ENCODE results near the gene SIAH1. TPM values are rescaled to one million over a fixed set of nuclear protein-coding genes. Genes with fewer than 3 reads are reported as not detected.
A peak's percentile ranks its signal among the peaks of the same experiment; 100 is the strongest.

SIAH1 gene
- total and polyA plus RNA-seq, 9 of the 15 experiments (the other 6 are each of a cell fraction or from before 2014, with no cell fraction given), result 4.1 to 14.3 (median 12.5) TPM

DNA sequence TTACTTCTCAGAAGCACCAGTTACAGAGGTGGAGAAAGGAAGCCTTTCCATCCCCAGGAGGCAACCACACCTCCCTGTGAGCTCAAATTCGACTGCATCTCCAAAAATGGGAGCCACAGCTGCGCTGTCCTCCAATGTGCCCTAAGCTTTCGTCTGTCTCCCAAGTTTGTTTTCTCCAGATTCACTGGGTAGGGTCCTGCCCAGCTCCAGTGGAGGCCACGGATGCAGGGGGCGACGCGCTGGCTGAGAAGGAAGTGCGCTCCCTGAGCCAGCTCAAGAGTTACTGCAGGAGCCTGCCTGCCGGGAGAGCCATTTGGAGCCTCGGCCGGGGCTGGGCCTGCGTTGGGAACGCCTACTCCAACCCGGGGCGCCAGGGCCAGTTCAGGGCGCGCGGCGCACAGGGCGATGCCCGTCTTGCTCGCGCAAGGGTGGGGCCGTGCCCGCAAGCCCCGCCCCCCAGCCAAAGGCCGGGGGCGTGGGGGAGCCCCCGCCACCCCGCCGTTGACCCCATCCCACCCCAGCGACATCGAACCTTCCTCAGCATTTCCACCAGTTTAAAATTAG is 19.5 kb downstream of the SIAH1 start (continued):
- TF ChIP-seq, protein P1, sequence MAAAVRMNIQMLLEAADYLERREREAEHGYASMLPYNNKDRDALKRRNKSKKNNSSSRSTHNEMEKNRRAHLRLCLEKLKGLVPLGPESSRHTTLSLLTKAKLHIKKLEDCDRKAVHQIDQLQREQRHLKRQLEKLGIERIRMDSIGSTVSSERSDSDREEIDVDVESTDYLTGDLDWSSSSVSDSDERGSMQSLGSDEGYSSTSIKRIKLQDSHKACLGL (CRISPR knock-in tag; IDR thresholded peaks at IDR 0.05; ENCODE audit: borderline replicate concordance, poor library complexity, severe bottlenecking), result no peak
- no peak for TF ChIP-seq ARNT (IDR thresholded peaks at IDR 0.05)
- TF ChIP-seq ZNF316 (IDR thresholded peaks at IDR 0.05), result no peak
- no peak for TF ChIP-seq ETS2 (tag; IDR thresholded peaks at IDR 0.05; ENCODE audit: borderline replicate concordance, poor library complexity, severe bottlenecking)
- no peak for TF ChIP-seq MXI1 (IDR thresholded peaks at IDR 0.05; ENCODE audit: low read depth, low read length)
- TF ChIP-seq BRF1 (IDR thresholded peaks at IDR 0.05; ENCODE audit: borderline replicate concordance, extremely low read depth, insufficient read length), result no peak
- TF ChIP-seq, protein P2, sequence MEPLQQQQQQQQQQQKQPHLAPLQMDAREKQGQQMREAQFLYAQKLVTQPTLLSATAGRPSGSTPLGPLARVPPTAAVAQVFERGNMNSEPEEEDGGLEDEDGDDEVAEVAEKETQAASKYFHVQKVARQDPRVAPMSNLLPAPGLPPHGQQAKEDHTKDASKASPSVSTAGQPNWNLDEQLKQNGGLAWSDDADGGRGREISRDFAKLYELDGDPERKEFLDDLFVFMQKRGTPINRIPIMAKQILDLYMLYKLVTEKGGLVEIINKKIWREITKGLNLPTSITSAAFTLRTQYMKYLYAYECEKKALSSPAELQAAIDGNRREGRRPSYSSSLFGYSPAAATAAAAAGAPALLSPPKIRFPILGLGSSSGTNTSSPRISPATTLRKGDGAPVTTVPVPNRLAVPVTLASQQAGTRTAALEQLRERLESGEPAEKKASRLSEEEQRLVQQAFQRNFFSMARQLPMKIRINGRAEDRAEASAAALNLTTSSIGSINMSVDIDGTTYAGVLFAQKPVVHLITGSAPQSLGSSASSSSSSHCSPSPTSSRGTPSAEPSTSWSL (CRISPR knock-in tag; IDR thresholded peaks at IDR 0.05; ENCODE audit: borderline replicate concordance), result no peak
- TF ChIP-seq, protein P3, sequence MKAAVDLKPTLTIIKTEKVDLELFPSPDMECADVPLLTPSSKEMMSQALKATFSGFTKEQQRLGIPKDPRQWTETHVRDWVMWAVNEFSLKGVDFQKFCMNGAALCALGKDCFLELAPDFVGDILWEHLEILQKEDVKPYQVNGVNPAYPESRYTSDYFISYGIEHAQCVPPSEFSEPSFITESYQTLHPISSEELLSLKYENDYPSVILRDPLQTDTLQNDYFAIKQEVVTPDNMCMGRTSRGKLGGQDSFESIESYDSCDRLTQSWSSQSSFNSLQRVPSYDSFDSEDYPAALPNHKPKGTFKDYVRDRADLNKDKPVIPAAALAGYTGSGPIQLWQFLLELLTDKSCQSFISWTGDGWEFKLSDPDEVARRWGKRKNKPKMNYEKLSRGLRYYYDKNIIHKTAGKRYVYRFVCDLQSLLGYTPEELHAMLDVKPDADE (conservative IDR thresholded peaks at IDR 0.05; ENCODE audit: control insufficient read depth, low read depth, low read length), result no peak
- TF ChIP-seq SMAD2 (IDR thresholded peaks at IDR 0.05; ENCODE audit: low read depth, low read length), result no peak
- TF ChIP-seq DIDO1 (tag; IDR thresholded peaks at IDR 0.05; ENCODE audit: low read depth), result no peak
- no peak for TF ChIP-seq ZNF133 (CRISPR knock-in tag; IDR thresholded peaks at IDR 0.05)
- TF ChIP-seq XRCC5 (IDR thresholded peaks at IDR 0.05; ENCODE audit: low read depth, low read length), result 0 out of 2 replicates have a peak, but pooled peaks have one; percentile 45
- TF ChIP-seq, protein P4, sequence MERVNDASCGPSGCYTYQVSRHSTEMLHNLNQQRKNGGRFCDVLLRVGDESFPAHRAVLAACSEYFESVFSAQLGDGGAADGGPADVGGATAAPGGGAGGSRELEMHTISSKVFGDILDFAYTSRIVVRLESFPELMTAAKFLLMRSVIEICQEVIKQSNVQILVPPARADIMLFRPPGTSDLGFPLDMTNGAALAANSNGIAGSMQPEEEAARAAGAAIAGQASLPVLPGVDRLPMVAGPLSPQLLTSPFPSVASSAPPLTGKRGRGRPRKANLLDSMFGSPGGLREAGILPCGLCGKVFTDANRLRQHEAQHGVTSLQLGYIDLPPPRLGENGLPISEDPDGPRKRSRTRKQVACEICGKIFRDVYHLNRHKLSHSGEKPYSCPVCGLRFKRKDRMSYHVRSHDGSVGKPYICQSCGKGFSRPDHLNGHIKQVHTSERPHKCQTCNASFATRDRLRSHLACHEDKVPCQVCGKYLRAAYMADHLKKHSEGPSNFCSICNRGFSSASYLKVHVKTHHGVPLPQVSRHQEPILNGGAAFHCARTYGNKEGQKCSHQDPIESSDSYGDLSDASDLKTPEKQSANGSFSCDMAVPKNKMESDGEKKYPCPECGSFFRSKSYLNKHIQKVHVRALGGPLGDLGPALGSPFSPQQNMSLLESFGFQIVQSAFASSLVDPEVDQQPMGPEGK (CRISPR knock-in tag; IDR thresholded peaks at IDR 0.05; ENCODE audit: borderline replicate concordance), result no peak
- TF ChIP-seq SRSF7 (optimal IDR thresholded peaks at IDR 0.05; ENCODE audit: low read depth, low read length), result no peak
- no peak for TF ChIP-seq ZNF146 (CRISPR knock-in tag; IDR thresholded peaks at IDR 0.05; ENCODE audit: unreplicated experiment)
- TF ChIP-seq CHD1 (IDR thresholded peaks at IDR 0.05; ENCODE audit: low read length), result no peak
- TF ChIP-seq ZNF197 (CRISPR knock-in tag; IDR thresholded peaks at IDR 0.05; ENCODE audit: low read depth), result no peak
- no peak for TF ChIP-seq DMBX1 (CRISPR knock-in tag; IDR thresholded peaks at IDR 0.05; ENCODE audit: borderline replicate concordance)
- TF ChIP-seq TEAD1 (CRISPR knock-in tag; IDR thresholded peaks at IDR 0.05), result no peak
- peak; percentile 23; the same call in 1 of the 2 replicates for TF ChIP-seq ZNF24 (IDR thresholded peaks at IDR 0.05)

All from K562 (cell line).